Measurements from ENCODE around the gene KRT14. TPM values are rescaled to one million over a fixed set of nuclear protein-coding genes. Genes with fewer than 3 reads are reported as not detected.

Gene KRT14
- total and polyA plus RNA-seq, 2 of the 4 experiments (the other 2 are of a cell fraction), result not detected

GRCh38 chr17:41556306-41556705 lies 30.4 kb downstream of the KRT14 start:
- no peak overlapping the region for H3K27ac ChIP-seq (ENCODE audit: insufficient read depth, low read length)
- 72% methylated on average over 3 of the region's 5 CpGs; no CpG with 5 or more reads in 1 of the 2 experiments for WGBS, 2 experiments (ENCODE audit: extremely low coverage in 2 of 2, insufficient read length in 1 of 2)
- ATAC-seq (ENCODE audit: low read depth) (no peak), DNase-seq (no peak)
- H2BK120ac ChIP-seq (ENCODE audit: low read depth, low read length), result no peak overlapping the region
- H3K9ac ChIP-seq (ENCODE audit: low read depth, low read length), result no peak overlapping the region
- no peak overlapping the region for H3K56ac ChIP-seq (ENCODE audit: extremely low read depth, insufficient read depth, low read length)
- no peaks in the 10 kb centered on the region for H3K79me1 ChIP-seq (ENCODE audit: low read depth in 1 of 2, low read length in 2 of 2)
- intact Hi-C loops (cut with micrococcal nuclease) (no loop called here), dilution Hi-C loops (cut with HindIII; ENCODE audit: low sequenced_read_pairs, unreplicated experiment) (no loop called here), in situ Hi-C loops (cut with MboI; ENCODE audit: low sequenced_read_pairs) (loop anchor here (10.0 kb wide), 1 partner anchor 752 kb away; no protein-coding TSS in a partner anchor)
- H4K20me1 ChIP-seq (ENCODE audit: insufficient read depth, low read length), result no peaks in the 10 kb centered on the region
- H4K8ac ChIP-seq (ENCODE audit: low read depth in 2 of 2, low read length in 2 of 2), result no peak overlapping the region
- H2BK15ac ChIP-seq (ENCODE audit: low read depth, low read length), result no peak overlapping the region
- H2BK20ac ChIP-seq (ENCODE audit: low read depth, low read length), result no peak overlapping the region
- H3K18ac ChIP-seq (ENCODE audit: low read depth, low read length), result no peak overlapping the region
- no peaks in the 10 kb centered on the region; the same call in 1 of the 2 replicates for H3K9me1 ChIP-seq (ENCODE audit: insufficient read depth, low read length)
- H2AK9ac ChIP-seq (replicated peaks; ENCODE audit: low read depth, low read length, poor library complexity), result peak overlapping the region; percentile 14
- no peaks in the 10 kb centered on the region for H3K9me3 ChIP-seq (ENCODE audit: control insufficient read depth, insufficient read depth, low read length)
- no peak overlapping the region for H3K23ac ChIP-seq (ENCODE audit: low read depth, low read length)
- no peak overlapping the region for H4K91ac ChIP-seq (ENCODE audit: insufficient read depth, low read depth, low read length)
- H2AFZ ChIP-seq (replicated peaks; ENCODE audit: low read length, poor library complexity), result no peak overlapping the region
- no peak overlapping the region for H2BK5ac ChIP-seq (ENCODE audit: low read depth, low read length, poor library complexity, severe bottlenecking)
- H3K36me3 ChIP-seq (ENCODE audit: control insufficient read depth, insufficient read depth, low read length), result no peaks in the 10 kb centered on the region
- peaks cover 42% of the 10 kb centered on the region for H3K27me3 ChIP-seq (ENCODE audit: control insufficient read depth, insufficient read depth, low read length)
- ChIA-PET POLR2A (ENCODE audit: unreplicated experiment) (no interaction called here), CTCF (no interaction called here)
- TF ChIP-seq CHD1 (IDR thresholded peaks at IDR 0.05; ENCODE audit: low read depth, low read length), result no peak
- TF ChIP-seq, protein P1, sequence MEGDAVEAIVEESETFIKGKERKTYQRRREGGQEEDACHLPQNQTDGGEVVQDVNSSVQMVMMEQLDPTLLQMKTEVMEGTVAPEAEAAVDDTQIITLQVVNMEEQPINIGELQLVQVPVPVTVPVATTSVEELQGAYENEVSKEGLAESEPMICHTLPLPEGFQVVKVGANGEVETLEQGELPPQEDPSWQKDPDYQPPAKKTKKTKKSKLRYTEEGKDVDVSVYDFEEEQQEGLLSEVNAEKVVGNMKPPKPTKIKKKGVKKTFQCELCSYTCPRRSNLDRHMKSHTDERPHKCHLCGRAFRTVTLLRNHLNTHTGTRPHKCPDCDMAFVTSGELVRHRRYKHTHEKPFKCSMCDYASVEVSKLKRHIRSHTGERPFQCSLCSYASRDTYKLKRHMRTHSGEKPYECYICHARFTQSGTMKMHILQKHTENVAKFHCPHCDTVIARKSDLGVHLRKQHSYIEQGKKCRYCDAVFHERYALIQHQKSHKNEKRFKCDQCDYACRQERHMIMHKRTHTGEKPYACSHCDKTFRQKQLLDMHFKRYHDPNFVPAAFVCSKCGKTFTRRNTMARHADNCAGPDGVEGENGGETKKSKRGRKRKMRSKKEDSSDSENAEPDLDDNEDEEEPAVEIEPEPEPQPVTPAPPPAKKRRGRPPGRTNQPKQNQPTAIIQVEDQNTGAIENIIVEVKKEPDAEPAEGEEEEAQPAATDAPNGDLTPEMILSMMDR (conservative IDR thresholded peaks at IDR 0.05; ENCODE audit: low read depth, low read length), result no peak
- no peak for TF ChIP-seq RFX5 (IDR thresholded peaks at IDR 0.05; ENCODE audit: low read depth, low read length)
- TF ChIP-seq RAD21 (IDR thresholded peaks at IDR 0.05; ENCODE audit: low read length), result no peak
- TF ChIP-seq FOS (IDR thresholded peaks at IDR 0.05; ENCODE audit: low read depth, low read length), result no peak
- no peak overlapping the region for H2AK5ac ChIP-seq (ENCODE audit: low read depth, low read length)
- no peak overlapping the region for H4K5ac ChIP-seq (ENCODE audit: low read depth, low read length)
- no peak overlapping the region for H3K4ac ChIP-seq (ENCODE audit: low read depth, low read length)
- no TSS peak for BruUV-seq (replicated peaks)
- H3K4me2 ChIP-seq (ENCODE audit: low read depth, low read length), result no peak overlapping the region
- no peak overlapping the region for H3K4me3 ChIP-seq (ENCODE audit: insufficient read depth, low read depth, low read length)
- no peak overlapping the region for H3K14ac ChIP-seq (replicated peaks; ENCODE audit: low read depth, low read length)
- H3K4me1 ChIP-seq (ENCODE audit: control insufficient read depth, insufficient read depth, low read length), result no peaks in the 10 kb centered on the region

Measured in IMR-90 (cell line).